Activated naive CD4-positive, alpha-beta T cell treated with anti-CD3 and anti-CD28 coated beads, Interleukin-2, amount 10 ng/mL, durations not matched to agents 7 days and 5 days (primary cell): Measurements from ENCODE around the gene PROC.
A peak's percentile ranks its signal among the peaks of the same experiment; 100 is the strongest.

Source experiments
- CTCF ChIA-PET: fragments of 350-600 bp; sonication (Branson Sonifier 250); formaldehyde crosslinking; loops from one replicate; lab custom pipeline; 2021; ENCODE audit warnings: antibody characterized with exemption; lab: Charles Lee
- DNase-seq: peaks from one replicate; pipeline ENCODE4 v3.0.0-alpha.2; 2020
- H3K27ac Mint-ChIP-seq: one replicate; pipeline ENCODE4 v1.8.0; 2021; ENCODE audit warnings: mild to moderate bottlenecking, moderate library complexity, mixed read lengths
- H3K27me3 Mint-ChIP-seq: one replicate; pipeline ENCODE4 v1.8.0; 2021; ENCODE audit warnings: mild to moderate bottlenecking, mixed read lengths
- H3K36me3 Mint-ChIP-seq: one replicate; pipeline ENCODE4 v1.8.0; 2021; ENCODE audit warnings: mixed read lengths
- H3K4me1 Mint-ChIP-seq: one replicate; pipeline ENCODE4 v1.8.0; 2021; ENCODE audit warnings: mixed read lengths
- H3K4me3 Mint-ChIP-seq: one replicate; pipeline ENCODE4 v1.8.0; 2021; ENCODE audit warnings: mild to moderate bottlenecking, moderate library complexity, mixed read lengths
- H3K9me3 Mint-ChIP-seq: one replicate; pipeline ENCODE4 v1.8.0; 2021; ENCODE audit warnings: mixed read lengths

The PROC gene

GRCh38 chr2:127463155-127463991 is 45.1 kb downstream of the PROC start:
- H3K4me3 Mint-ChIP-seq, result no peak overlapping the region
- no peak for DNase-seq
- H3K9me3 Mint-ChIP-seq, result no peaks in the 10 kb centered on the region
- H3K27me3 Mint-ChIP-seq, result no peaks in the 10 kb centered on the region
- H3K4me1 Mint-ChIP-seq, result peaks cover 6% of the 10 kb centered on the region
- peaks cover 12% of the 10 kb centered on the region for H3K36me3 Mint-ChIP-seq
- CTCF ChIA-PET, result no interaction called here
- H3K27ac Mint-ChIP-seq, result peak overlapping the region; percentile 19

DNA sequence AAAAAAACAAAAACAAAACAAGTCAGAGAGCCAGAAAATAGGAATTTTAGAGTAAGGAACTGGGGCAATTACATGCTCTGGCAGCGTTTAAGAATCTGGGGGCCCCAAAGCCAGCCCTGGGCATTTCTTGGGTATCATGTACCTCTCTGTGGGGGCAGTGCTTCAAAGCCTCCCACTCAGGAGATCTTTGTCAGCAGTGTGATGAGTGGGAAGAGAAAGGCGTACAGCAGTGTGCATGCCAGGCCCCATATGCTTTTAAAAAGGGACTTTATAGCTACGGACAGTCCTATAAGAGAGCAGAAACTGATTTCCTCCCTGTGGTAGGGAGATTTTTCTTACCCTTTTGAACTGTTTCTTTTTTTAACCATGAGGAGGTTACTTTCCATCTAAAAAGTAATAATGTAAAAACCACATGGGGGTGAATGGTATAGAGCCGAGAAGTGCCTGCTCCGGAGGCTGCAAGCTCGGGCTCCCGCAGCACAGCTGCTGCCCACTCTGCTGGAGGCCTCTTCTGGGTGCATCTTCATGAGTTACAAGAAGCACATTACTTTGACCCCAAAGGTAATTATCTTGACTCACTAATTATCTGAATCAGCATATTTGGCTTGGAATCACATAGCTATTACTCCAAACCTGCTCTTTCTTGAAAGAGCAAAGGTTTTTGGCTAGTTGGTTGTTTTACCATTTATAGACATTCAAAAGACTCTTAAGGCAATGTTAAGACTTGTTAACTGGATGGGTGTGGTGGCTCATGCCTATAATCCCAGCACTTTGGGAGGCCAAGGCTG is 46.4 kb downstream of the PROC start:
- Mint-ChIP-seq H3K27me3 (no peaks in the 10 kb centered on the region), H3K4me1 (peaks cover 6% of the 10 kb centered on the region), H3K27ac (no peak overlapping the region), H3K4me3 (no peak overlapping the region), H3K9me3 (no peaks in the 10 kb centered on the region), H3K36me3 (peaks cover 17% of the 10 kb centered on the region)
- CTCF ChIA-PET, result no interaction called here
- no peak for DNase-seq

DNA sequence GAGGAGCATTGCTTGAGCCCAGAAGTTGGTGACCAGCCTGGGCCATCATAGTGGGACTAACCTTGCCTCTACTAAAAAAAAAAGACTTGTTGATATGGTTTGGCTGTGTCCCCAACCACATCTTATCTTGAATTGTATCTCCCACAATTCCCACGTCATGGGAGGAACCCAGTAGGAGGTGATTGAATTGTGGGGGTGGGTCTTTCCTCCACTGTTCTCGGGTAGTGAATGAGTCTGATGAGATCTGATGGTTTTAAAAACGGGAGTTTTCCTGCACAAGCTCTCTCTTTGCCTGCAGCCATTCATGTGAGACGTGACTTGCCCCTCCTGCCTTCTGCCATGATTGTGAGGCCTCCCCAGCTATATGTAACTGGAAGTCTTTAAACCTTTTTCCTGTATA is 47.0 kb downstream of the PROC start:
- no peak for DNase-seq
- Mint-ChIP-seq H3K27ac (no peak overlapping the region), H3K4me1 (peaks cover 6% of the 10 kb centered on the region), H3K4me3 (no peak overlapping the region), H3K36me3 (peaks cover 17% of the 10 kb centered on the region), H3K27me3 (no peaks in the 10 kb centered on the region), H3K9me3 (no peaks in the 10 kb centered on the region)
- CTCF ChIA-PET, result interaction anchor here (0.6 kb wide), 1 partner anchor 52 kb away, joined by 3 read pairs; no protein-coding TSS in a partner anchor

GRCh38 chr2:127469051-127469450 is 50.8 kb downstream of the PROC start:
- CTCF ChIA-PET, result interaction anchor here (2.8 kb wide), 1 partner anchor 10 kb away, joined by 8 read pairs; no protein-coding TSS in a partner anchor
- no peak for DNase-seq
- Mint-ChIP-seq H3K4me1 (peaks cover 6% of the 10 kb centered on the region), H3K27me3 (no peaks in the 10 kb centered on the region), H3K4me3 (no peak overlapping the region), H3K9me3 (no peaks in the 10 kb centered on the region), H3K27ac (no peak overlapping the region), H3K36me3 (peaks cover 15% of the 10 kb centered on the region)

DNA sequence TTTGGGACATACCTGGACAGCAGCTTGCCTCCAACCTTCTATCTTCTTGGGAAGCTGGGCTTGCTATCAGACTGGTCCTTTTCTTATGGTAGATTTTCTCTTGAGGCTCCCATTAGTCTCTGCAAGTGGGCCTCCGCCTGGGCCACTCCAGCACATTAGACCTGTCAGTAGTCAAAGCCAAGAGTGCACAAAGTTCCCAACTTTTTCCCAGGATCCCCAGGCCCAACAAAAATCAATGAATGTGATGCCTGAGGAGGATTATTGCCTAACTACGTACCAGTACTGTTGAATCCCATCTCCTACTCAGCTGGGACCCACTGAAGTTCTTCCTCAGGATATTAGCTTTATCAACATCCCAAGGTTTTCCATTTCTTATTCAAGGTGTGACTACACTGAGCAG is 51.7 kb downstream of the PROC start:
- peaks cover 6% of the 10 kb centered on the region for H3K4me1 Mint-ChIP-seq
- H3K4me3 Mint-ChIP-seq, result no peak overlapping the region
- no peak for DNase-seq
- H3K36me3 Mint-ChIP-seq, result peaks cover 15% of the 10 kb centered on the region
- no peaks in the 10 kb centered on the region for H3K27me3 Mint-ChIP-seq
- H3K27ac Mint-ChIP-seq, result no peak overlapping the region
- CTCF ChIA-PET, result interaction anchor here (2.8 kb wide), 1 partner anchor 9 kb away, joined by 8 read pairs; no protein-coding TSS in a partner anchor
- H3K9me3 Mint-ChIP-seq, result no peaks in the 10 kb centered on the region

DNA sequence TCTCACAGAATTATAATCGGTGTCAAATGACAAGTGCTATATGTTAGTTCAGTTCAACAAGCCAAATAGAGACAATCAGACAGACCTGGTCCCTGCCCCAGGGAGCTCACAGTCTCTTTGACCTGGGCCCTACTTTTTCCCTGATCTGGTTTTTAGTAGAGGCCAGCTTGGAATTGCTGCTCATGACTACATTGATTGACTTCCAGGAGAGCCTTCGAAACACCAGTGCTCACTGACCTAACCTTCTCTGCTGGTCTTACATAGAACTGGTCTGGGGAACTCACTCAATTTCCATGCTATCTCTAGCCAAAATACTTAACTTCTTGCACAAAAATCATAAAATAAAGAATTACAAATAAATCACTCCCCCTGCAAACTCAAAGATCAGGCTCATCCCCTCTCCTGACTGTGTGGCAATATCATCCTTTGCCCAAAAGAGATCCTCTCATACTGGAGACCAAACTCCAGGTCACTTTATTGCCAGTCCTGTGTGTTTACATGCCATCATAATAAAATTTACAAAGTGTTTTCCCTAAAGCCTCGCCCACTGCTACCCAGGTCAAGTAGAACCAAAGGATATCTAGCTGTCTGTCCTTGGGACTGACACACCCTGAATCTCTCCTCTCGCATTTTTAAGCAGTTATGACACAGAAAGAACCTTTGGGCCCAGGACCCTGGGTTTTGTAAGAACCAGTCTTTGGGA is 53.2 kb downstream of the PROC start:
- DNase-seq, result no peak
- Mint-ChIP-seq H3K27ac (no peak overlapping the region), H3K4me3 (no peak overlapping the region), H3K4me1 (no peaks in the 10 kb centered on the region), H3K9me3 (peaks cover 8% of the 10 kb centered on the region), H3K36me3 (peaks cover 24% of the 10 kb centered on the region), H3K27me3 (no peaks in the 10 kb centered on the region)
- CTCF ChIA-PET, result interaction anchor here (0.9 to 2.8 kb wide), 2 partner anchors 8 to 72 kb away, joined by 3 to 8 read pairs; no protein-coding TSS in a partner anchor

GRCh38 chr2:127472268-127472667 is 54.0 kb downstream of the PROC start:
- CTCF ChIA-PET, result no interaction called here
- Mint-ChIP-seq H3K27ac (no peak overlapping the region), H3K4me1 (no peaks in the 10 kb centered on the region), H3K36me3 (peaks cover 25% of the 10 kb centered on the region), H3K9me3 (peaks cover 8% of the 10 kb centered on the region), H3K27me3 (no peaks in the 10 kb centered on the region), H3K4me3 (no peak overlapping the region)
- DNase-seq, result no peak

DNA sequence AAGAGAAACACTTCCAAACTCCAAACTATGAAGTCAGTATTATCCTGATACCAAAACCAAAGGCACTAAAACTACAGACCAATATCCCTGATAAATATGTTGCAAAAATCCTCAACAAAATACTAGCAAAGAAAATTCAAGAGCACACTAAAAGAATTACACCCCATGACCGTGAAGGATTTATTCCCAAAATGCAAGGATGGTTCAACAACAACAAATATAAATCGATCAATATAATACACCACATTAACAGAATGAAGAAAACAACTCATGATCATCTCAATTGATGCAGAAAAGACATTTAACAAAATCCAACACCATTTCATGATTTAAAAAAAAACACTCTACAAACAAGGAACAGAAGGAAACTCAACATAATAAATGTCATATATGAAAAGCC is 57.6 kb downstream of the PROC start:
- Mint-ChIP-seq H3K4me1 (no peaks in the 10 kb centered on the region), H3K27ac (no peak overlapping the region), H3K27me3 (no peaks in the 10 kb centered on the region), H3K36me3 (peaks cover 24% of the 10 kb centered on the region), H3K9me3 (peaks cover 8% of the 10 kb centered on the region), H3K4me3 (no peak overlapping the region)
- CTCF ChIA-PET, result interaction anchor here (1.9 kb wide), 1 partner anchor 279 kb away, joined by 5 read pairs; no protein-coding TSS in a partner anchor
- DNase-seq, result no peak
